Measurements from ENCODE around the gene SORBS2. TPM values are rescaled to one million over a fixed set of nuclear protein-coding genes. Genes with fewer than 3 reads are reported as not detected.
"Not testable (repeated sequence)": the region's sequence is repeated elsewhere in the genome, so short reads cannot be mapped to it uniquely, and the experiment has no call there.

SORBS2 gene
- total RNA-seq, 1 donor from 2014 or later: 828 TPM

GRCh38 chr4:185711726-185712125 lies 100.3 kb downstream of the SORBS2 start:
- no peak for DNase-seq (ENCODE audit: missing footprints)
- ATAC-seq: no peak
- intact Hi-C loops (cut with DNase I): no loop called here

GRCh38 chr4:185710487-185710995 lies 101.5 kb downstream of the SORBS2 start:
- intact Hi-C loops (cut with DNase I): no loop called here
- DNase-seq (ENCODE audit: missing footprints): peak; percentile 66
- ATAC-seq: no peak

GRCh38 chr4:185709802-185710486 lies 102.0 kb downstream of the SORBS2 start:
- intact Hi-C loops (cut with DNase I): no loop called here
- DNase-seq (ENCODE audit: missing footprints) (no peak), ATAC-seq (no peak)

- ATAC-seq (no peak), DNase-seq (ENCODE audit: missing footprints) (no peak)
- intact Hi-C loops (cut with DNase I): no loop called here
Measured at GRCh38 chr4:185708348-185708747, 103.6 kb downstream of the SORBS2 start.

GRCh38 chr4:185707622-185708021 lies 104.4 kb downstream of the SORBS2 start:
- DNase-seq (ENCODE audit: missing footprints); intact Hi-C loops (cut with DNase I); ATAC-seq: not testable (repeated sequence)

- intact Hi-C loops (cut with DNase I): no loop called here
- no peak for DNase-seq (ENCODE audit: missing footprints)
- peak; percentile 38 for ATAC-seq
Measured at GRCh38 chr4:185702147-185702663, 109.8 kb downstream of the SORBS2 start.

GRCh38 chr4:185700630-185701029 lies 111.4 kb downstream of the SORBS2 start:
- intact Hi-C loops (cut with DNase I): no loop called here
- DNase-seq (ENCODE audit: missing footprints) (no peak), ATAC-seq (no peak)

- intact Hi-C loops (cut with DNase I): no loop called here
- ATAC-seq (peak; percentile 33), DNase-seq (ENCODE audit: missing footprints) (no peak)
Measured at GRCh38 chr4:185700048-185700447, 111.9 kb downstream of the SORBS2 start.

GRCh38 chr4:185697488-185697887 lies 114.5 kb downstream of the SORBS2 start:
- intact Hi-C loops (cut with DNase I): no loop called here
- DNase-seq (ENCODE audit: missing footprints) (no peak), ATAC-seq (no peak)

- intact Hi-C loops (cut with DNase I): no loop called here
- ATAC-seq: peak; percentile 49
- DNase-seq (ENCODE audit: missing footprints): no peak
Measured at GRCh38 chr4:185695743-185696142, 116.3 kb downstream of the SORBS2 start.

GRCh38 chr4:185693548-185694215 lies 118.3 kb downstream of the SORBS2 start:
- intact Hi-C loops (cut with DNase I): no loop called here
- no peak for ATAC-seq
- no peak for DNase-seq (ENCODE audit: missing footprints)

GRCh38 chr4:185689407-185689806 lies 122.6 kb downstream of the SORBS2 start:
- DNase-seq (ENCODE audit: missing footprints) (no peak), ATAC-seq (no peak)
- intact Hi-C loops (cut with DNase I): no loop called here

- intact Hi-C loops (cut with DNase I): no loop called here
- ATAC-seq (no peak), DNase-seq (ENCODE audit: missing footprints) (no peak)
Measured at GRCh38 chr4:185685804-185686203, 126.2 kb downstream of the SORBS2 start.

- ATAC-seq: no peak
- DNase-seq (ENCODE audit: missing footprints): no peak
- intact Hi-C loops (cut with DNase I): no loop called here
Measured at GRCh38 chr4:185683896-185684295, 128.1 kb downstream of the SORBS2 start.

GRCh38 chr4:185683222-185683621 lies 128.8 kb downstream of the SORBS2 start:
- intact Hi-C loops (cut with DNase I): no loop called here
- peak; percentile 49 for ATAC-seq
- no peak for DNase-seq (ENCODE audit: missing footprints)

- intact Hi-C loops (cut with DNase I): no loop called here
- DNase-seq (ENCODE audit: missing footprints) (no peak), ATAC-seq (no peak)
Measured at GRCh38 chr4:185682236-185682635, 129.8 kb downstream of the SORBS2 start.

- intact Hi-C loops (cut with DNase I): no loop called here
- ATAC-seq: peak; percentile 54
Measured at GRCh38 chr4:185681604-185682003, 130.4 kb downstream of the SORBS2 start.

GRCh38 chr4:185680617-185681016 lies 131.4 kb downstream of the SORBS2 start:
- intact Hi-C loops (cut with DNase I): no loop called here
- ATAC-seq (no peak), DNase-seq (ENCODE audit: missing footprints) (no peak)

More at GRCh38 chr4:185681604-185682003, 130.4 kb downstream of the SORBS2 start:
- no peak for DNase-seq (ENCODE audit: missing footprints)

GRCh38 chr4:185679523-185679922 lies 132.5 kb downstream of the SORBS2 start:
- intact Hi-C loops (cut with DNase I): no loop called here
- ATAC-seq: no peak
- no peak for DNase-seq (ENCODE audit: missing footprints)
